ENCODE data around the gene RALGPS1. TPM values are rescaled to one million over a fixed set of nuclear protein-coding genes. Genes with fewer than 3 reads are reported as not detected.

Gene RALGPS1
- total RNA-seq, 1 donor: 2.9 TPM

GRCh38 chr9:127089631-127090081, 175.1 kb downstream of the RALGPS1 start:
- no peak overlapping the region for H3K4me3 ChIP-seq (ENCODE audit: low read depth, low read length)
- no peak for DNase-seq (ENCODE audit: low read depth)
- TF ChIP-seq, protein P1, sequence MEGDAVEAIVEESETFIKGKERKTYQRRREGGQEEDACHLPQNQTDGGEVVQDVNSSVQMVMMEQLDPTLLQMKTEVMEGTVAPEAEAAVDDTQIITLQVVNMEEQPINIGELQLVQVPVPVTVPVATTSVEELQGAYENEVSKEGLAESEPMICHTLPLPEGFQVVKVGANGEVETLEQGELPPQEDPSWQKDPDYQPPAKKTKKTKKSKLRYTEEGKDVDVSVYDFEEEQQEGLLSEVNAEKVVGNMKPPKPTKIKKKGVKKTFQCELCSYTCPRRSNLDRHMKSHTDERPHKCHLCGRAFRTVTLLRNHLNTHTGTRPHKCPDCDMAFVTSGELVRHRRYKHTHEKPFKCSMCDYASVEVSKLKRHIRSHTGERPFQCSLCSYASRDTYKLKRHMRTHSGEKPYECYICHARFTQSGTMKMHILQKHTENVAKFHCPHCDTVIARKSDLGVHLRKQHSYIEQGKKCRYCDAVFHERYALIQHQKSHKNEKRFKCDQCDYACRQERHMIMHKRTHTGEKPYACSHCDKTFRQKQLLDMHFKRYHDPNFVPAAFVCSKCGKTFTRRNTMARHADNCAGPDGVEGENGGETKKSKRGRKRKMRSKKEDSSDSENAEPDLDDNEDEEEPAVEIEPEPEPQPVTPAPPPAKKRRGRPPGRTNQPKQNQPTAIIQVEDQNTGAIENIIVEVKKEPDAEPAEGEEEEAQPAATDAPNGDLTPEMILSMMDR (IDR thresholded peaks at IDR 0.05; ENCODE audit: insufficient read depth, low read length): no peak

DNA sequence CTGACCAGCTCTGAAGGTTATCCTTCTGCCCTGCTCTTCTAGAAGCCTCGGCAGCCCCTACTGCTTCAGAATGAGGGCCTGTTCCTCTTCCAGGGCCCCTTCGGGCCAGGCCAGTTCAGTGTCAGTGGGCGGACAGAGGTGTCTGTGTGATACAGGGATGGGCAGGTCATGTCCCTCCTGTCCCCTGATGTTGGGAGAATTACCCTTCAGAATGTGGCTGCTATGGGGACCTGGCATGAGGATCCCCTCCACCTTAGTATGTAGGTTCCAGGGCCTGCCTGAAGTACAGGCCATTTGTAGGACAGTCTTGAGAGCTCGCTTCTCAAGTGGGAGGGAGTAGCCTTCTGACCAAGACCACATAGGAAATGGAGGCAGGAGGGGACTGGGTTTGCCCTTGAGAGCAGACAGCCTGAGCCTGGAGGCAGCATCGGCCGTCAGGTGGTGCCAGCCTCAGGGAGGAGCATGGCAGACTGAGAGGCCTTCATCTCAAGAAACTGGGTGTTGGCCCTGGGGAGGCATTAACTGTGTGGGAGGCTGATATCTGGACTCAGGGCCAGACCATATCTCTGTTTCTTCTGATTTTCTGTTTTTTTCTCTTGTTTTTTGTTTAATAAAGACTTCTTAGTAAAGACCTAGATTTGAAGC, 175.9 kb downstream of the RALGPS1 start:
- no peak for DNase-seq (ENCODE audit: low read depth)
- TF ChIP-seq, protein P1 (IDR thresholded peaks at IDR 0.05; ENCODE audit: insufficient read depth, low read length): no peak
- H3K4me3 ChIP-seq (ENCODE audit: low read depth, low read length): no peak overlapping the region

DNA sequence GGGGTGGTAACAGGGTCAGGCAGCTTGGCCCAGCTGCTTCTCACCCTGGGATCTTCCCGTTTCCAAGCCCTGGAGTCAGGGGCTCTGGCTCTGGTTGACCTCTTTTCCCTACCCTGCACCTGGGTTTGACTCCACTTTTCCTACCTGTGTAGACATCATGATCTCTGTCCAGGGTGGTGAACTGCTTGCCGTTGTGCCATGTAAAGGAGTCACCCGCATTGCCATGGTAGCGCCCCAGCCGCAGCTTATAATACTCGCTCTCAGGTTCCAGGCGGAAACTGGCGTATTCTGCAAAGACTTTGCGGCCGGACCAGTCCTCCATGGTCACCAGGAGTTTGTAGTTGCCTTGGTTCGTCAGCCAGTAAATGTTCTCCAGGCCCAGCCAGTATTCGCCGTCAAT, 176.9 kb downstream of the RALGPS1 start:
- H3K4me3 ChIP-seq (ENCODE audit: low read depth, low read length): no peak overlapping the region
- TF ChIP-seq, protein P1 (IDR thresholded peaks at IDR 0.05; ENCODE audit: insufficient read depth, low read length): no peak
- DNase-seq (ENCODE audit: low read depth): no peak

GRCh38 chr9:127092041-127092608, 177.5 kb downstream of the RALGPS1 start:
- H3K4me3 ChIP-seq (ENCODE audit: low read depth, low read length): no peak overlapping the region
- TF ChIP-seq, protein P1 (IDR thresholded peaks at IDR 0.05; ENCODE audit: insufficient read depth, low read length): no peak
- no peak for DNase-seq (ENCODE audit: low read depth)

DNA sequence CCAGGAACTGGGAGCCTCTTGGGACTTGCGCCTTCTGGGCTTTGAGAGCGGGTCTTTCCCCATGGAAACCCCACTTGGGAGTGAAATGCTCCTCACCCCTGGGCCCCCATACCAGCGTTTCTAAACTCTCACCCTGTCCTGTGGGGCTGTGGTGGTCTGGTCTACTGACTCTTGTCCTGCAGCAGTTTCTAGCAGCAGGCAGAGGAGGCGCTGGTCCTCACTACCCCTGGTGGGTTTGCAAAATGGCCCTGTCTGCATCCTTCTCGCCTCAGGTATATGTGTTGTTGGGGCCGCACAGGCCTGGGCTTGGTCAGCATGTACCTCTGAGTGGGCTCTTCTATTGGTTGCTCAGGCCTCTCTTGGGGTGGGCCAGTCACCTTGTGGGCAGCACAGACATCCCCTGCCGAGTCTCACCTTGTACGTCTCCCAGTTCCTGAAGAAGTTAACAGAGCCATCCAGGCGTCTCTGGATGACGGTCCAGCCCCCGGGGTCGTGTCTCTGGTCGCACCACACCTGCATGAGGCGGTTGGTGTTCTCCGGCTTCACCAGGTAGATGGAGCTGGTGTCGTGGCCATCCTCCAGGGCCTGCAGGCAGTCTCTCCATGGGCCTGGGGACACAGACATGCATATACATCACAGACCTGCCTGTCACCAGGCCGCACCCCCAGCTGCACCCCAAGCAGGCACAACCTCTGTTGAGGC, 178.9 kb downstream of the RALGPS1 start:
- TF ChIP-seq, protein P1 (IDR thresholded peaks at IDR 0.05; ENCODE audit: insufficient read depth, low read length): no peak
- no peak overlapping the region for H3K4me3 ChIP-seq (ENCODE audit: low read depth, low read length)
- no peak for DNase-seq (ENCODE audit: low read depth)

GRCh38 chr9:127095411-127095810, 180.8 kb downstream of the RALGPS1 start:
- no peak overlapping the region for H3K4me3 ChIP-seq (ENCODE audit: low read depth, low read length)
- TF ChIP-seq, protein P1 (IDR thresholded peaks at IDR 0.05; ENCODE audit: insufficient read depth, low read length): no peak
- DNase-seq (ENCODE audit: low read depth): no peak

Data from fibroblast of the aortic adventitia (primary cell).